Endothelial cell of umbilical vein (primary cell): ENCODE results near the gene DIS3L2. TPM values are rescaled to one million over a fixed set of nuclear protein-coding genes. Genes with fewer than 3 reads are reported as not detected.

ENCODE experiments used
- BruUV-seq: library from RNA; stranded (reverse); fragments of 400-500 nt; replicated peaks from 2 replicates; lab custom pipeline; 2021; lab: Mats Ljungman, UMichigan
- CTCF ChIA-PET: fragments of 300-600, 350-600 bp; sonication (Branson Sonifier 250); formaldehyde crosslinking; loops from one replicate; lab custom pipeline; 2021; ENCODE audit warnings: antibody characterized with exemption, inconsistent platforms; lab: Charles Lee
- POLR2A ChIA-PET: fragments of 300-600, 350-600 bp; sonication (Branson Sonifier 250); formaldehyde crosslinking; loops from one replicate; lab custom pipeline; 2021; ENCODE audit warnings: antibody characterized with exemption, inconsistent platforms; lab: Charles Lee
- DNase-seq: peaks from one replicate; pipeline ENCODE4 v3.0.0-alpha.2; 2011; ENCODE audit warnings: low read depth, low spot score
- FAIRE-seq: peaks from 2 replicates; lab custom pipeline; 2011; peaks lifted over from hg19 to GRCh38; lab: Jason Lieb, UNC
- H2AFZ ChIP-seq: 2 replicates; pipeline ENCODE4 v1.6.0; 2012; ENCODE audit warnings: low read depth, low read length, control low read depth, inconsistent platforms
- H3K27ac ChIP-seq: 2 replicates; pipeline ENCODE4 v1.5.1; 2011; ENCODE audit warnings: low read depth, mild to moderate bottlenecking, control low read depth, low read length, moderate library complexity; ENCODE audit not compliant: insufficient read depth
- H3K27me3 ChIP-seq, 2 experiments: 2 replicates each; pipeline versions ENCODE4 v1.6.0 to v1.6.1; 2011; ENCODE audit warnings: low read length in 2 of 2, mixed read lengths in 1 of 2; ENCODE audit not compliant: control insufficient read depth in 2 of 2, insufficient read depth in 2 of 2
- H3K36me3 ChIP-seq, 2 experiments: 2 replicates in 1 of 2; 3 replicates in 1 of 2; pipeline ENCODE4 v1.5.1; 2011; ENCODE audit warnings: low read length in 2 of 2, mild to moderate bottlenecking in 1 of 2, moderate library complexity in 1 of 2; ENCODE audit not compliant: control insufficient read depth in 2 of 2, insufficient read depth in 2 of 2; ENCODE audit errors: extremely low read depth in 1 of 2
- H3K4me1 ChIP-seq: 3 replicates; pipeline ENCODE4 v1.5.1; 2011; ENCODE audit warnings: mild to moderate bottlenecking, low read length; ENCODE audit not compliant: control insufficient read depth, insufficient read depth; ENCODE audit errors: extremely low read depth
- H3K4me2 ChIP-seq: 2 replicates; pipeline ENCODE4 v1.6.1; 2011; ENCODE audit warnings: low read length, control low read depth, mixed read lengths; ENCODE audit not compliant: insufficient read depth
- H3K4me3 ChIP-seq, 3 experiments: fragments of 200-600 bp in 1 of 3; sonication (generic), shearing (Covaris generic) in 1 of 3; replicated peaks in 1 of 3; 2 replicates each; pipeline ENCODE4 v1.5.1; 2011 to 2016; ENCODE audit warnings: control low read depth in 3 of 3, low read length in 3 of 3, mild to moderate bottlenecking in 2 of 3, inconsistent platforms in 1 of 3, low read depth in 1 of 3, moderate library complexity in 1 of 3; ENCODE audit not compliant: insufficient read depth in 1 of 3
- H3K79me2 ChIP-seq: 2 replicates; pipeline ENCODE4 v1.6.0; 2012; ENCODE audit warnings: low read length, inconsistent platforms; ENCODE audit not compliant: control insufficient read depth, insufficient read depth
- H3K9ac ChIP-seq: replicated peaks from 2 replicates; pipeline ENCODE3; 2011; ENCODE audit warnings: low read length, control low read depth; ENCODE audit not compliant: insufficient read depth; ENCODE audit errors: extremely low read depth
- H3K9me1 ChIP-seq: replicated peaks from 3 replicates; pipeline ENCODE4 v1.6.0; 2011; ENCODE audit warnings: mild to moderate bottlenecking, low read length; ENCODE audit not compliant: control insufficient read depth, insufficient read depth; ENCODE audit errors: extremely low read depth
- H3K9me3 ChIP-seq: replicated peaks from 2 replicates; pipeline ENCODE4 v1.5.1; 2012; ENCODE audit warnings: low read length, inconsistent platforms; ENCODE audit not compliant: control insufficient read depth, insufficient read depth
- H4K20me1 ChIP-seq: replicated peaks from 2 replicates; pipeline ENCODE3; 2011; ENCODE audit warnings: mild to moderate bottlenecking, low read length; ENCODE audit not compliant: control insufficient read depth, insufficient read depth; ENCODE audit errors: extremely low read depth
- FOS ChIP-seq: IDR thresholded peaks from 2 replicates; pipeline ENCODE4 v1.6.1; 2011; ENCODE audit warnings: mild to moderate bottlenecking, low read length, moderate library complexity, borderline replicate concordance; ENCODE audit not compliant: insufficient read depth
- JUN ChIP-seq: IDR thresholded peaks from 2 replicates; pipeline ENCODE4 v1.6.1; 2011; ENCODE audit warnings: borderline replicate concordance, low read depth; ENCODE audit not compliant: insufficient read length, insufficient read depth
- MYC ChIP-seq: IDR thresholded peaks from one replicate; pipeline ENCODE4 v1.6.1; 2011; ENCODE audit warnings: mild to moderate bottlenecking, low read depth, low read length
- POLR2A ChIP-seq: IDR thresholded peaks from 2 replicates; pipeline ENCODE4 v1.6.1; 2012; ENCODE audit warnings: low read depth, mild to moderate bottlenecking, control low read depth, low read length
- POLR2AphosphoS5 ChIP-seq: IDR thresholded peaks from 2 replicates; pipeline ENCODE4 v1.6.1; 2012; ENCODE audit warnings: low read depth, mild to moderate bottlenecking, control low read depth, low read length, moderate library complexity; ENCODE audit not compliant: insufficient read depth
- dilution Hi-C: fragments of 300-500 bp; cut with MboI; formaldehyde crosslinking; loops from one replicate; pipeline ENCODE4 v1.15.0; 2019; ENCODE audit warnings: low sequenced_read_pairs; ENCODE audit not compliant: extremely low pct_ligation_motif_present
- intact Hi-C: fragments of 100-400 bp; cut with micrococcal nuclease; formaldehyde crosslinking; loops from one replicate; pipeline ENCODE4 v1.10.0; 2022
- polyA plus RNA-seq, 4 experiments: library from polyadenylated mRNA; depleted of rRNA in 3 of 4; stranded (reverse) in 3 of 4; unstranded in 1 of 4; fragments of >200 nt; gene quantifications; 2 replicates each; pipeline versions ENCODE4 v1.2.1 to v1.2.3, GENCODE V29; 2011 to 2012; ENCODE audit warnings: missing spikeins in 1 of 4
- total RNA-seq: library from RNA; stranded (reverse); gene quantifications from 2 replicates; pipeline ENCODE4 v1.2.3, GENCODE V29; 2021
- TF ChIP-seq, protein P1 (sequence below), 2 donors: IDR thresholded peaks; 1 replicate in 1 of 2; 2 replicates in 1 of 2; pipeline ENCODE4 v1.5.1; 2011; ENCODE audit warnings: low read length in 2 of 2, mild to moderate bottlenecking in 2 of 2, moderate library complexity in 2 of 2, control low read depth in 1 of 2, inconsistent platforms in 1 of 2, low read depth in 1 of 2; ENCODE audit not compliant: insufficient read depth in 1 of 2; ENCODE audit errors: extremely low read depth in 1 of 2
- TF ChIP-seq, protein P2 (sequence below): IDR thresholded peaks from 2 replicates; pipeline ENCODE4 v1.6.1; 2011; ENCODE audit not compliant: insufficient read depth, insufficient read length

The DIS3L2 gene
- total and polyA plus RNA-seq, 2 donors (not counting 3 experiments of a cell fraction or from before 2014, with no cell fraction given): 14.6 to 31.2 TPM

DNA sequence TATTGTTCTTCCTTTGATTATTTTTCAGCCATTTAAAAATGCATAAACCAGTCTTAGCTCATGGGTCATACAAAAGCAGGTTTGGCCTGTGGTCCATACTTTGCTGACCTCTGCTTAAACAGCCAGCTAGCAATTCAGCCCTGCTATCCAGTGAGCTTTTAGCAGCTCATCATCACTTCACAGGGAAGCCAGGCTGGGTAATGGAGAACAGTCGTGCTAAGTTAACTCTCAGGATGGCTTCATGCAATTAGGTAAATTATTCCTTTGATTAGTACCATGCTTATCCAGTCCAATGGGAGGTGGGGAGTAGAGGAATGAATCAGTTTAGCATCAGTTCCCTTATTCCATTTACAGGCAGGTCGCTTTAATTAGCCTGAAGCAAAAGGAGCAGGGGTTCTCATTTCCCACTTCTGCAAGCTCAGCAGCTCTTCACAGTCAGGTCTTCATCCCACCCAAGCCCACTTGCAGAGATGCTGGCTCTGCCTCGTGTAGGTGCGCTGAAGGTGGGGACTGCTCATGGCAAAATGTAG, 307.2 kb downstream of the DIS3L2 start:
- no peaks in the 10 kb centered on the region for H4K20me1 ChIP-seq
- H3K9ac ChIP-seq: no peak overlapping the region
- no peaks in the 10 kb centered on the region for H3K4me1 ChIP-seq
- no peaks in the 10 kb centered on the region for H3K9me3 ChIP-seq
- dilution Hi-C loops: no loop called here
- no peak for DNase-seq
- no TSS peak for BruUV-seq
- no peak overlapping the region for H2AFZ ChIP-seq
- no peak overlapping the region for H3K4me2 ChIP-seq
- no peaks in the 10 kb centered on the region for H3K27me3 ChIP-seq
- no peaks in the 10 kb centered on the region for H3K9me1 ChIP-seq
- POLR2A ChIA-PET: no interaction called here
- peaks cover 0 to 2% of the 10 kb centered on the region in 2 experiments for H3K36me3 ChIP-seq
- no peak overlapping the region for H3K27ac ChIP-seq
- TF ChIP-seq POLR2AphosphoS5 (no peak), POLR2A (no peak), FOS (no peak), MYC (no peak), JUN (no peak)
- TF ChIP-seq, protein P1, sequence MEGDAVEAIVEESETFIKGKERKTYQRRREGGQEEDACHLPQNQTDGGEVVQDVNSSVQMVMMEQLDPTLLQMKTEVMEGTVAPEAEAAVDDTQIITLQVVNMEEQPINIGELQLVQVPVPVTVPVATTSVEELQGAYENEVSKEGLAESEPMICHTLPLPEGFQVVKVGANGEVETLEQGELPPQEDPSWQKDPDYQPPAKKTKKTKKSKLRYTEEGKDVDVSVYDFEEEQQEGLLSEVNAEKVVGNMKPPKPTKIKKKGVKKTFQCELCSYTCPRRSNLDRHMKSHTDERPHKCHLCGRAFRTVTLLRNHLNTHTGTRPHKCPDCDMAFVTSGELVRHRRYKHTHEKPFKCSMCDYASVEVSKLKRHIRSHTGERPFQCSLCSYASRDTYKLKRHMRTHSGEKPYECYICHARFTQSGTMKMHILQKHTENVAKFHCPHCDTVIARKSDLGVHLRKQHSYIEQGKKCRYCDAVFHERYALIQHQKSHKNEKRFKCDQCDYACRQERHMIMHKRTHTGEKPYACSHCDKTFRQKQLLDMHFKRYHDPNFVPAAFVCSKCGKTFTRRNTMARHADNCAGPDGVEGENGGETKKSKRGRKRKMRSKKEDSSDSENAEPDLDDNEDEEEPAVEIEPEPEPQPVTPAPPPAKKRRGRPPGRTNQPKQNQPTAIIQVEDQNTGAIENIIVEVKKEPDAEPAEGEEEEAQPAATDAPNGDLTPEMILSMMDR (IDR thresholded peaks at IDR 0.05; ENCODE audit: extremely low read depth in 1 of 2, insufficient read depth in 1 of 2, low read depth in 1 of 2, low read length in 2 of 2): no peak
- TF ChIP-seq, protein P2, sequence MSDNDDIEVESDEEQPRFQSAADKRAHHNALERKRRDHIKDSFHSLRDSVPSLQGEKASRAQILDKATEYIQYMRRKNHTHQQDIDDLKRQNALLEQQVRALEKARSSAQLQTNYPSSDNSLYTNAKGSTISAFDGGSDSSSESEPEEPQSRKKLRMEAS: no peak
- FAIRE-seq: no peak
- CTCF ChIA-PET: interaction anchor here (0.9 to 1.7 kb wide), 6 partner anchors 8 to 363 kb away, joined by 3 to 6 read pairs (median 4); no protein-coding TSS in a partner anchor
- H3K4me3 ChIP-seq: no peak overlapping the region
- H3K79me2 ChIP-seq: no peaks in the 10 kb centered on the region
- intact Hi-C loops: no loop called here
